Measurements from ENCODE around the gene PTH2.

PTH2 gene

DNA sequence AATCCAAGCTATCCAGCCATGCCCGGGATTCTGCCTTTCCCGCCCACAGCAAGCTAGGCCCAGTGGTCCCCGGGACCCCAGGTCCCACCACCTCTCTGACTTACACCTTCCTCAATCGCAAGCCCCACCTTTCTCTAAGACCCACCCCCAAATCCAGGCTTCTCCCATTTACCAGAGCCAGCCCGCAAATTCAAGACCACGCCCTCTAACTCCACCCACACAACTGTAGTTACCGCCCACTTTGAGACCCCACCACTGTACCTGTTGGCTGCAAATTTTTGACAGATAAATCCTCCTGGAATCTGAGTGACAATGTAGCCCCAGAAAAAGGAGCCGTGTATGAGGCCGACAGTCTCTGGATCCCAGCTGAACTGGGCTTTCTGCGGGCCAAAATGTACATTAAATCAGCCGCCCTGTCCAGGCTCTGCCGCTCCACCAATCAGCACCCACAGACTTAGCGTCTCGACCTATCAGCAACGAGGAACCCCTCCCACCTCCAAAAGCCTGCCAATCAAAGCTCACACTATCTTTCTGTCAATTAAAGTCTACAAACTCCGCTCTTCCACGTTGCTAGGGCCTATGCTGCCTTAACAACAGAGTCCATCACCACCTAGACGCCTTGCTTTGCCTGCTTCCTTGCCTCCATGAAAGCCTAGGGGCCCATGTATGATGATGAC is 11.8 kb upstream of the PTH2 start:
- Histone ChIP-seq H3K4me1 (ENCODE audit: control insufficient read depth, insufficient read depth, low read length) (no peaks in the 10 kb centered on the region), H3K9ac (ENCODE audit: low read length) (no peak overlapping the region), H3K27ac (ENCODE audit: low read depth, low read length) (no peak overlapping the region), H3K36me3 (ENCODE audit: control insufficient read depth, insufficient read depth, low read length) (no peaks in the 10 kb centered on the region), H3K27me3 (ENCODE audit: control insufficient read depth, insufficient read depth, low read length) (peaks cover 67% of the 10 kb centered on the region), H3K4me3 (ENCODE audit: low read length) (no peak overlapping the region)

DNA sequence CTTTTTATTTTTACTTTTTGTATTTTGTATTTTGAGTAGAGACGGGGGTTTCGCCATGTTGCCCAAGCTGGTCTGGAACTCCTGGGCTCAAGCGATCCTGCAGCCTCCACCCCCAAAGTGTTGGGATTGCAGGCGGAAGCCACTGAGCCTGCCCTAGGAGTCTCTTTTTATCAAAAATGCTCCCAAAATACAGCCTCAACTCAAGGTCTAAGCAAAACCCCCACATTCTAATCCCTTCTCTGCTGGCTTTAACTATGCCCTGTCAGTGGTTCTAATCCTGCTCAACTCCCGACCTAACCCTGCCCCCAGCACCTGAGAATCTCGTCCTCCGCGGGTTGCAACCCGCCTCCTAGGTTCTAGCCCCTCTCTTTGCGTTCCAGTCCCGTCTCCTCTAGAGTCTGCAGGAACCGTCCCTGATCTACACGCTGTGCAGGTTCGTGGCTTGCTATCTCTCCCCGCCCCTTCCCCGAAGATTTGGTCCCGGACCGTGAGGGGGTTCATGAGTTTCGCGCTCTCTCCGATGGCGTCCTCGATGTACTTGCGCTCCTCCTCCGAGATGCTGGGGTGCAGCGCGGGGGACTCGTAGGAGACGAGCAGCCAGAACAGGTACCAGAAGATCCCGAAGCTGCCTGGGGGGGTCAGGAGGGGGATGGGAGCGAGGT is 10.1 kb upstream of the PTH2 start:
- Histone ChIP-seq H3K4me1 (ENCODE audit: control insufficient read depth, insufficient read depth, low read length) (no peaks in the 10 kb centered on the region), H3K36me3 (ENCODE audit: control insufficient read depth, insufficient read depth, low read length) (no peaks in the 10 kb centered on the region), H3K27me3 (ENCODE audit: control insufficient read depth, insufficient read depth, low read length) (peaks cover 65% of the 10 kb centered on the region), H3K4me3 (ENCODE audit: low read length) (no peak overlapping the region), H3K27ac (ENCODE audit: low read depth, low read length) (no peak overlapping the region), H3K9ac (ENCODE audit: low read length) (no peak overlapping the region)

DNA sequence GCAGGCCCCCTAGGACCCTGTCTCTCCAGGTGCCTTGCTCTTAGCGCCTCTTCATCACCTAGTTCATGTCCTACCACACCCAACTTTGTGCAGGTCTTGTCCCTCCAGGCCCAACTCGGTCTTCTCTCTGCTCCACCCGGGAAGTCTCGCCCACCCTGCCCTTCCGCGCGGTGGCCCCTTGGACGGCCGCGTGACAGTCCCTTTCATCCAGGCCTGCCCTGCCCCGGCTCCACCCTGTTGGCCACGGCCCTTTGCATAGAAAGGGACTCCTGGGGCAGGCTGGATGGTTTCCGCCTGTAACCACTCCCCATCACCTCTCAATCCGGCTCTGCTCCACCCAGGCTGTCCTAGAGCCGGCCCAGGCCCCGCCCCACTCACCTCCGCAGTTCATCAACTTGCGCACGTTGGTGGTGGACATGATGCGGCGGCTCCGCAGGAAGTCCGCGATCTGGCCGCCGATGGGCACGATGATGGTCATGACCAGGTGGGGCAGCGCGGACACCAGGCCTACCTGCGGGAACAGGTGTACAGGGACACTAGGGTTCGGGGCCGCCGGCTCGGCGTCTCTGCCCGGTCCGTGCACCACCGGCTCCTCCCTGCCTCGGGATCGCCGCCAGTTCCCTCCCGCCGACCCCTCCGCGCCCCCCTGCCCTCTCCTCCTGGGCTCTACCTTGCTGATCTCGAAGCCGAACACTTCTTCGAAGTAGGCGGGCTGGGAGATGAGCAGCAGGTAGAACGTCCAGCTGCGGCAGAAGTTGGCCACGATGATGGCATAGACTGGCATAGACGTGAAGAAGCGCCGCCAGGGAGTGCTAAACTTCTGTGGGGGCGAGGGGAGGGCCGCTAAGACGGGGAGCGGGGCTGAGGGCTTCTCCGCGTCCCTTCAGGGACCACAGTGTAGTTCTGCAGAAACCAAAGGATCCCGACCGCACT is 9.2 kb upstream of the PTH2 start:
- Histone ChIP-seq H3K36me3 (ENCODE audit: control insufficient read depth, insufficient read depth, low read length) (no peaks in the 10 kb centered on the region), H3K4me1 (ENCODE audit: control insufficient read depth, insufficient read depth, low read length) (no peaks in the 10 kb centered on the region), H3K4me3 (ENCODE audit: low read length) (no peak overlapping the region), H3K9ac (ENCODE audit: low read length) (no peak overlapping the region), H3K27ac (ENCODE audit: low read depth, low read length) (no peak overlapping the region), H3K27me3 (ENCODE audit: control insufficient read depth, insufficient read depth, low read length) (peaks cover 68% of the 10 kb centered on the region)

DNA sequence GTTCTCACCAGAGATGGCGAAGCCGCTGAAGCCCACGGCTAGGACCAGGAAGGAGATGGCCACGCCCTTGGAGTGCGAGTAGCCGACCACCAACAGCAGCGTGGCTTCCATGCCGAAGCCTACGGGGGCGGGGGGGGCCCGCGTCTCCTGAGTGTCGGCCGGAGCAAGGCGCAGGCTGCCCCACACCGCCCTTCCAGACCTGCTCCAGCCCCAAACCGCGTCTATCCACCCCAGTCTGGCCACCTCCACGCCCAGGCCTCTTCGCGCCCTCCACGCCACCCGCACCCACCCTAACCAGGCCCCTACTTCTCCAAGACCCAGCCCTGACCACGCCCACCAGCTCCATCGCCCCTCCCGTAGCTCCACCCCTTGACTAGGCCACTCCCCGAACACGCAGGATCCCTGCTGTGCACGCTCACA is 8.1 kb upstream of the PTH2 start:
- no peaks in the 10 kb centered on the region for H3K36me3 ChIP-seq (ENCODE audit: control insufficient read depth, insufficient read depth, low read length)
- H3K27ac ChIP-seq (ENCODE audit: low read depth, low read length): no peak overlapping the region
- H3K27me3 ChIP-seq (ENCODE audit: control insufficient read depth, insufficient read depth, low read length): peaks cover 71% of the 10 kb centered on the region
- no peak overlapping the region for H3K9ac ChIP-seq (ENCODE audit: low read length)
- no peaks in the 10 kb centered on the region for H3K4me1 ChIP-seq (ENCODE audit: control insufficient read depth, insufficient read depth, low read length)
- no peak overlapping the region for H3K4me3 ChIP-seq (ENCODE audit: low read length)

DNA sequence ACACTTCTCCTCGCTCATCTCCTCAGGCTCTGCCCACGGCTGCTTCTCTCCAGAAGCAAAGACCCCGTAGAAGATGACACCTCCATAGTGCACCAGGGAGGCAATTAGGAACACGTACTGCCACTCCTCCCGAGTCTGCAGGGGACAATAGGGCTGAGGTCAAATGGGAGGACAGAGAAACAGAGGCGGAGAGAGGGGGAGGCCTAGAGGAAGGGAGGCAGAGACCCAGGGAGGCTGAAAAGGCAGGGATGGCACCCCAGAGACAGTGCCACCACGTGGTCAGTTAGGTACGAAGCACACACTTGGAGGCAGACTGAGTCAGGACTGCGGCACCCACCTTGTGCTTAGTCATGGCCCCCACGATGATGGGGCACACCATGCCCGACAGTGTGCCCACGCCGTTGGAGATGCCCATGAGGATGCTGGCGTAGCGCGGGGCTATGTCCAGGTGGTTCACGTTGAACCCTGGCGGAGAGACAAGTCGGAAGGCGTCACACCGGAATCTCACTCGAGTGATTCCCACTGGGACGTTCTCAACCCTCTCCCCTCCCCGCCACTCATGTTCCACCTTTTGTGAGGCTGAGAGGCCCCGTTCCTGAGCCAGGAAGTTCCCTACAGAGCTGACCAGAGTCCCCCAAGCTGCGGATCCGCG is 7.6 kb upstream of the PTH2 start:
- H3K4me3 ChIP-seq (ENCODE audit: low read length): no peak overlapping the region
- no peaks in the 10 kb centered on the region for H3K4me1 ChIP-seq (ENCODE audit: control insufficient read depth, insufficient read depth, low read length)
- H3K36me3 ChIP-seq (ENCODE audit: control insufficient read depth, insufficient read depth, low read length): no peaks in the 10 kb centered on the region
- H3K9ac ChIP-seq (ENCODE audit: low read length): no peak overlapping the region
- H3K27ac ChIP-seq (ENCODE audit: low read depth, low read length): no peak overlapping the region
- peaks cover 73% of the 10 kb centered on the region for H3K27me3 ChIP-seq (ENCODE audit: control insufficient read depth, insufficient read depth, low read length)

DNA sequence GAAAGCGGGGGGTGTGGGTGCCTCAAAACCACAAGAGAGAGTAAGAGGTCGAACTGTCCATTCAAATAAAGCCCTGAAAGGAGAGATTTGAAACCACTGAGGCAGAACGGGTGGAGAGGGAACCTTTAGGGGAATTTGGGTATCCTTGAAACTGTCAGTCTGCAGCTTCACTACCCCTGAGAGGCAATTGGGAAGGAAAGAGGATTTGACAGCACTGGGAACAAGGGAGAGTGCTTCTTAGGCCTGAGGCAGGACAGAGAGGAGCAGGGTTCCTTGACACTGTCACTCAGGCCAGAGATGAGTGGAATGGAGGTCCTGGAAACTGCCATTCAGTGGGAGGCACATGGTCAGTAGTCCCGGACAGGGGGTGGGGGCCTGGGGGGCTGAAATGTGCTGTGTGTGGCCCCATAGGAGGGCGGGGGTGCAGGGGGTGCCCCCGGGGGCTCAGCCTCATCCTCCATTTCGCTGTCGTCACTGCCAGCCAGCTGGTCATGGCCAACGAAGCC is 7.0 kb upstream of the PTH2 start:
- H3K27ac ChIP-seq (ENCODE audit: low read depth, low read length): no peak overlapping the region

DNA sequence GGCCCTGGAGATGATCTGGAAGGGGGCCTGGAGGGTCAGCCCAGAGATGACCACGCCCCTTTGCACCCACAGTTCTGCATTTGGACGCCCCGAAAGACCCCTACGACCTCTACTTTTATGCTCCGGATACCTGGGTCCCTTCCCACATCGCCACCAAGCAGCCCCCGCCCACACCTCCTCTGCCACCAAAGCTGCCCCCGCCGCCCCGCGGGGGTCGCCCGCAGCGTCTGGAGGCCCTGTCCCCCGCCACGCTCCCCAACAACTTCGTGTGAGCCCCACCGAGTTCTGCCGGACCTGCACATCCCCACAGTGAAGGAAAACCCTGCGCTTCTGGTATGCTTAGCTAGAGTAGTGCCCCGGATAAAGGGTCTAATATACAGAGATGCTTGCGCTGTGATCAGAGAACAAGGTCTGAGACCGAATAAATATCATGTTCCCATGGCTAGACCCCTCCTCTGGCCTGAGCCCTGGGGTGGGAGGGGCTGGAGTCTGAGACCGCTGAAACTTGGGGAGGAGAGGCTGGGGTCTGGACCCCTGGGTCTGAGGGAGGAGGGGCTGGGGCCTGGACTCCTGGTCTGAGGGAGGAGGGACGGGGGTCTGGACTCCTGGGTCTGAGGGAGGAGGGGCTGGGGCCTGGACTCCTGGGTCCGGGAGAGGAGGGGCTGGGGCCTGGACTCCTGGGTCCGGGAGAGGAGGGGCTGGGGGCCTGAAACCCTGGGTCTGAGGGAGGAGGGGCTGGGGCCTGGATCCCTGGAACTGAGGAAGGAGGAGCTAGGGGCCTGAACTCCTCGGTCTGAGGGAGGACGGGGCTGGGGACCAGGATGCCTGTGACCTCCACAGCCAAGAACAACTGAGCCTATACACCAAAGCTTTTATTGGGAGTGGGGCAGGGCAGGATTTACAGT is 5.6 kb upstream of the PTH2 start:
- Histone ChIP-seq H3K27ac (ENCODE audit: low read depth, low read length) (no peak overlapping the region), H3K9ac (ENCODE audit: low read length) (no peak overlapping the region), H3K4me1 (ENCODE audit: control insufficient read depth, insufficient read depth, low read length) (no peaks in the 10 kb centered on the region), H3K4me3 (ENCODE audit: low read length) (no peak overlapping the region), H3K27me3 (ENCODE audit: control insufficient read depth, insufficient read depth, low read length) (peaks cover 71% of the 10 kb centered on the region), H3K36me3 (ENCODE audit: control insufficient read depth, insufficient read depth, low read length) (no peaks in the 10 kb centered on the region)

More for the DNA sequence above, 7.0 kb upstream of the PTH2 start:
- no peaks in the 10 kb centered on the region for H3K36me3 ChIP-seq (ENCODE audit: control insufficient read depth, insufficient read depth, low read length)
- peaks cover 73% of the 10 kb centered on the region for H3K27me3 ChIP-seq (ENCODE audit: control insufficient read depth, insufficient read depth, low read length)
- H3K4me3 ChIP-seq (ENCODE audit: low read length): no peak overlapping the region
- no peak overlapping the region for H3K9ac ChIP-seq (ENCODE audit: low read length)
- no peaks in the 10 kb centered on the region for H3K4me1 ChIP-seq (ENCODE audit: control insufficient read depth, insufficient read depth, low read length)

DNA sequence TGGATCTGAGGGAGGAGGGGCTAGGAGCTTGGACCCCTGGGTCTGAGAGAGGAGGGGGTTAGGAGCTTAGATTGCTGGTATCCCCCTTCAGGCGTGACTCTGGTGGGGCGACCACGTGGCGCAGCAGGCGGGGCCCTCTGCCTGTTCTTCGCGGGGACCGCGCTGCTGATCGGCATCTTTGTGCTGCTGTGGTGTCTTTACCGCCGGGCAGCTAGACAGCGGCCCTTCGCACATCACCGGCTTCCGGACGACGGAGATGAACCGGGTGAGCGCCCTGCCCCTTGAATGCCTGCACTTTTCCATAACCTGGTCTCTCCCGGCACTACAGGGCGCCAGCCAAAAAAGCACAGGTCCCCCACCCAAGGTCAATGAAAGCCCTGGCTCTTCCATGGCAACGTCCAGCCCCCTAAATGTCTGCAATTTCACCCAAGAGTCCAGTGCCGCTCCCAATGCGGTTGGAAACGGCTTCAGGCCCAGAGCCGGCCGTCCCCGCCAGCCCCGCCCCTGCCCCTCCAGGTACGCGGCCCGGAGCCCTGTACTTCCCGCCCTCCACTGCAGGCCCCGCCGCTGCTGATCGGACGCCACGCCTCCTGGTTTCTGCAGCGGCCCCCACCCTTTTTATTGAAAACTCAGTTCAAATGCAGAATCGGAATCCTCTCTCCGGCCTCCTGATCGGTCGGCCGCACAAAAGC is 4.8 kb upstream of the PTH2 start:
- no peak overlapping the region for H3K27ac ChIP-seq (ENCODE audit: low read depth, low read length)
- peaks cover 72% of the 10 kb centered on the region for H3K27me3 ChIP-seq (ENCODE audit: control insufficient read depth, insufficient read depth, low read length)
- H3K4me3 ChIP-seq (ENCODE audit: low read length): no peak overlapping the region
- H3K4me1 ChIP-seq (ENCODE audit: control insufficient read depth, insufficient read depth, low read length): no peaks in the 10 kb centered on the region
- H3K9ac ChIP-seq (ENCODE audit: low read length): no peak overlapping the region
- H3K36me3 ChIP-seq (ENCODE audit: control insufficient read depth, insufficient read depth, low read length): no peaks in the 10 kb centered on the region

DNA sequence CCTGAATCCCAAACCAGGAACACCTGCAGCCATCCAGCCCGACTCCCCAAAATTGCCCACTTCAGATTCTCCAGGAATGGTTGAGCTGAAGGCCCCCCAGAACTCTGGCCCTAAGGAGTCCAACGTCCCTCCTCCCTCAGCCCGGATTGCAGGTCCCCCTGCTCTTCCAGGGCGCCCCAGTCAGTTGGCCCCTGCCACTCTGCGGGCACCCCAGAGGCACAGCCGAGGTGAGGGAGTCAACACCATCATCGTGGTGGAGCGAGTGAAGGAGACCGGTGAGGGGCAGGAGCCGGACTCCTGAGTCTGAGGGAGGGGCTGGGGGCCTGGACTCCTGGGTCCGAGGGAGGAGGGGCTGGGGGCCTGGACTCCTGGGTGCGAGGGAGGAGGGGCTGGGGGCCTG is 4.1 kb upstream of the PTH2 start:
- Histone ChIP-seq H3K9ac (ENCODE audit: low read length) (no peak overlapping the region), H3K27me3 (ENCODE audit: control insufficient read depth, insufficient read depth, low read length) (peaks cover 70% of the 10 kb centered on the region), H3K4me3 (ENCODE audit: low read length) (no peak overlapping the region), H3K4me1 (ENCODE audit: control insufficient read depth, insufficient read depth, low read length) (no peaks in the 10 kb centered on the region), H3K36me3 (ENCODE audit: control insufficient read depth, insufficient read depth, low read length) (no peaks in the 10 kb centered on the region), H3K27ac (ENCODE audit: low read depth, low read length) (no peak overlapping the region)

DNA sequence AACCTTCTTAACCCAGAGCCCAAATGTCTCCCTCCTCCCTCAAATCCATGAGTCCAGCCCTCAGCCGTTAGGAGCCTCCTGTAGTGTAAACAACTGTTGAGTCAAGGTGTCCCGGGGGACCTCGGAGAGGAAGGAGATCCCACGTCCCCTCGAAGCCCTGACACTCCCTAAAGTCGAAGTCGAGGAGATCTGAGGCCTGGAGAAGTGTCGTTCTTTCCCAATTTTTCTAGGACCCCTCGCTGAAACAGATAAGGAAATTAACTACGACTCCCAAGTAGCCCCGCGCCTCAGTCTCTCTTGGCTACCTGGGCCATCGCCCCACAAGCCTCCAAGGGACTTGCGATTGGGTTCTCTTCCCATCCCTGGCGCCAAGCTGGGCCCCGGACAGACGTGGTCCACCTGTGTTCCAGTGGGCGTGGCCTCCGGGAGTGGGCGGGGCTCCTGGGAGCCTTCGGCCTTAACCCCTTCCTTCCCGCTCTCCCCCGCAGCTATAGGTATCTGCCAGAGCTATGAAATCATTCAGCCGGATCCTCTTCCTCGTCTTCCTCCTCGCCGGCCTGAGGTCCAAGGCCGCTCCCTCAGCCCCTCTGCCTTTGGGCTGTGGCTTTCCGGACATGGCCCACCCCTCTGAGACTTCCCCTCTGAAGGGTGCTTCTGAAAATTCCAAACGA is 2.8 kb upstream of the PTH2 start:
- Histone ChIP-seq H3K4me1 (ENCODE audit: control insufficient read depth, insufficient read depth, low read length) (no peaks in the 10 kb centered on the region), H3K27ac (ENCODE audit: low read depth, low read length) (no peak overlapping the region), H3K36me3 (ENCODE audit: control insufficient read depth, insufficient read depth, low read length) (no peaks in the 10 kb centered on the region), H3K4me3 (ENCODE audit: low read length) (no peak overlapping the region), H3K9ac (ENCODE audit: low read length) (no peak overlapping the region), H3K27me3 (ENCODE audit: control insufficient read depth, insufficient read depth, low read length) (peaks cover 71% of the 10 kb centered on the region)
